Aorta (tissue), 5 donors: ENCODE measurements around the gene LRCH4. TPM values are rescaled to one million over a fixed set of nuclear protein-coding genes. Genes with fewer than 3 reads are reported as not detected.

Experiments
- ATAC-seq: fragments of 200-7000 bp; cut with Tn5 transposase; one replicate; pipeline ENCODE4 v1.9.1; 2022; ENCODE audit warnings: moderate library complexity; ENCODE audit not compliant: low FRiP score
- DNase-seq, 2 donors: peaks; one replicate each; pipeline ENCODE4 v3.0.0-alpha.2; 2020
- H3K27ac ChIP-seq, 2 donors: one replicate each; pipeline ENCODE4 v1.5.1; 2013; ENCODE audit warnings: low read length in 2 of 2, mild to moderate bottlenecking in 2 of 2, moderate library complexity in 2 of 2, control low read depth in 1 of 2, inconsistent platforms in 1 of 2, low read depth in 1 of 2
- H3K27me3 ChIP-seq, 2 donors: one replicate each; pipeline ENCODE4 v1.6.1; 2013; ENCODE audit warnings: control low read depth in 1 of 2, low read length in 1 of 2, mild to moderate bottlenecking in 1 of 2, moderate library complexity in 1 of 2; ENCODE audit not compliant: insufficient read depth in 2 of 2, control insufficient read depth in 1 of 2
- H3K36me3 ChIP-seq, 2 donors: one replicate each; pipeline ENCODE4 v1.6.1; 2013; ENCODE audit warnings: control low read depth in 1 of 2, low read length in 1 of 2, mild to moderate bottlenecking in 1 of 2; ENCODE audit not compliant: insufficient read depth in 2 of 2, control insufficient read depth in 1 of 2
- H3K4me1 ChIP-seq, 2 donors: one replicate each; pipeline ENCODE4 v1.6.1; 2013; ENCODE audit warnings: low read length in 2 of 2, control low read depth in 1 of 2, mild to moderate bottlenecking in 1 of 2, moderate library complexity in 1 of 2; ENCODE audit not compliant: insufficient read depth in 2 of 2, control insufficient read depth in 1 of 2
- H3K4me3 ChIP-seq, 2 donors: one replicate each; pipeline ENCODE4 v1.5.1; 2013; ENCODE audit warnings: low read length in 2 of 2, control low read depth in 1 of 2, mild to moderate bottlenecking in 1 of 2
- H3K9me3 ChIP-seq: one replicate; pipeline ENCODE4 v1.6.1; 2013; ENCODE audit warnings: mild to moderate bottlenecking, low read length; ENCODE audit not compliant: control insufficient read depth
- WGBS, 2 donors: extraction: QIAGEN DNeasy Blood & Tissue Kit; methylation state at CpG; one replicate each; pipeline ENCODE4 v1.1.7; 2013; 5-methylcytosine and 5-hydroxymethylcytosine counted together
- intact Hi-C, 2 donors: fragments of 100-400 bp; cut with DNase I; formaldehyde crosslinking; loops; one replicate each; pipeline versions ENCODE4 v1.14.2 to v1.15.0; 2022
- long read RNA-seq, 2 donors: library from polyadenylated mRNA; unstranded; transcript quantifications; one replicate each; pipeline ENCODE4 v2.0.0, GENCODE V29; 2020 to 2021
- polyA plus RNA-seq, 2 donors: library from polyadenylated mRNA; stranded (reverse); fragments of 200-250 nt; gene quantifications; one replicate each; pipeline ENCODE4 v1.2.3, GENCODE V29; 2013
- total RNA-seq, 2 donors: library from RNA; stranded (reverse); fragmentation: NEBNext Ultra II Directional; extraction: Animal tissue kit (Norgen Biotek cat#: 25700); gene quantifications; one replicate each; pipeline ENCODE4 v1.2.1, GENCODE V29; 2021
- donor health status: healthy with polysubstance abuse.
- donor health status: Bipolar disorder and iron deficiency.
- donor health status: DM: no; HTN: no; CAD: no.
- donor health status: DM: no; HTN: no; CAD: no.
- donor health status: DM: yes; HTN: yes; CAD: no.

LRCH4 gene
- total RNA-seq = 10 to 100 TPM; 39.1 to 56.0 TPM
- 10 to 100 TPM; 26.3 to 68.2 TPM for polyA plus RNA-seq
- long read RNA-seq, donor 1, partial matches to known transcripts = 1 of 10 reads
- long read RNA-seq, donor 1, other reads (novel, unspliced or antisense) = 9 of 10 reads
- long read RNA-seq, donor 2, transcript LRCH4-201 (18 exons, 2,552 nt) = major isoform, 5 of 17 reads
- long read RNA-seq, donor 2, partial matches to known transcripts = 4 of 17 reads
- long read RNA-seq, donor 2, other reads (novel, unspliced or antisense) = 8 of 17 reads

- Histone ChIP-seq H3K4me1 (no peaks in the 10 kb centered on the region), H3K9me3 (no peaks in the 10 kb centered on the region), H3K36me3 (peaks cover 0 to 5% of the 10 kb centered on the region in 2 donors), H3K27ac (peak within 1 kb of the TSS in 1 of 2 donors; percentile 72), H3K27me3 (no peaks in the 10 kb centered on the region), H3K4me3 (peak within 1 kb of the TSS; percentile 57 to 85)
- no peak for DNase-seq
- 0% methylated on average over 41 to 61 of the region's 61 CpGs for WGBS, 2 donors
- peak; percentile 35 for ATAC-seq
- intact Hi-C loops = loop anchor here (2.0 to 5.0 kb wide), 3 partner anchors 27 to 102 kb away; partner anchors contain the start of gene MOSPD3 (in 1 of the 2)
These were observed at the start of gene LRCH4 for GRCh38 chr7:100585511-100586265. LRCH4 (minus strand) TSS chr7:100586129; CDS start chr7:100586100, 29 bp downstream.

- no peaks in the 10 kb centered on the region for H3K4me1 ChIP-seq
- no peaks in the 10 kb centered on the region for H3K36me3 ChIP-seq
- ATAC-seq (peak; percentile 63), DNase-seq (peak in 1 of 2 donors; percentile 84)
- H3K9me3 ChIP-seq = no peaks in the 10 kb centered on the region
- no peaks in the 10 kb centered on the region for H3K27me3 ChIP-seq
- no peak overlapping the region for H3K27ac ChIP-seq
- peak overlapping the region; percentile 3 to 24 for H3K4me3 ChIP-seq
- 1 to 2% methylated on average over 70 to 72 of the region's 72 CpGs for WGBS, 2 donors
- intact Hi-C loops = no loop called here
These were observed 47.2 kb upstream of the LRCH4 start for GRCh38 chr7:100632951-100633717.

GRCh38 chr7:100630066-100630465 is 44.1 kb upstream of the LRCH4 start:
- no peaks in the 10 kb centered on the region for H3K9me3 ChIP-seq
- no peaks in the 10 kb centered on the region for H3K36me3 ChIP-seq
- DNase-seq (no peak), ATAC-seq (no peak)
- H3K4me3 ChIP-seq = no peak overlapping the region
- WGBS, 2 donors = 85 to 92% methylated on average over 4 of the region's 4 CpGs
- intact Hi-C loops = no loop called here
- no peaks in the 10 kb centered on the region for H3K4me1 ChIP-seq
- no peak overlapping the region for H3K27ac ChIP-seq
- no peaks in the 10 kb centered on the region for H3K27me3 ChIP-seq

DNA sequence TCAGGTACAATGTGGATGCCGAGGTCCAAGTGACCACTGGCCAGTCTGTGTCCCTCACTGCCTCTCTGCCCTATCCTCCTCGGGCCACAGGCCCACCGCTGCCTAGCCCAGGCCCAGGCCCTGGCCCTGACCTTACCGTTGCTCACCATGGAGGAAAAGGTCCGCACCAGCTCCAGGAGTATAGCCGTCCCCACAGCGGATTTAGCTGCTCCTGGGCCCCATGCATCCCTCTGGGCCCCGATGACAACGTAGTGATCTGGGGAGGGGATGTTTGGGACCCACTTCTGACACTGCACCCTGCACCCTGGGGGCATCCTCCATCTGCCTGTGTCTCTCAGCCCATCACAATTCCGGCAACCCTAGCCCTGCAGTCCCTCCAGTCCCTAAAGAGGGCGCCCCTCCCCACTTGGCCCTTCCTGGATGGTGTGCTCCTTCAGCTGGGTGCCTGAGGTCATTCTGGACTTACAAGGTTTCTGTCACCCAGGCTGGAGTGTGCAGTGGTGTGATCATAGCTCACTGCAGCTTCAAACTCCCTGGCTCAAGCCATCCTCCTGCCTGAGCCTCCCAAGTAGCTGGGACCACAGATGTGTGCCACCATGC is 43.3 kb upstream of the LRCH4 start:
- WGBS, 2 donors = 78 to 85% methylated on average over 11 of the region's 11 CpGs

GRCh38 chr7:100627238-100627549 is 41.3 kb upstream of the LRCH4 start:
- no peak overlapping the region for H3K27ac ChIP-seq
- WGBS, 2 donors = 80 to 84% methylated on average over 21 of the region's 21 CpGs
- no peak overlapping the region for H3K4me3 ChIP-seq
- H3K9me3 ChIP-seq = no peaks in the 10 kb centered on the region
- no peaks in the 10 kb centered on the region for H3K27me3 ChIP-seq
- peak; percentile 17 for ATAC-seq
- no peaks in the 10 kb centered on the region for H3K36me3 ChIP-seq
- no peaks in the 10 kb centered on the region for H3K4me1 ChIP-seq
- intact Hi-C loops = no loop called here
- no peak for DNase-seq

More for the DNA sequence above, 43.3 kb upstream of the LRCH4 start:
- intact Hi-C loops = no loop called here
- Histone ChIP-seq H3K27ac (no peak overlapping the region), H3K27me3 (no peaks in the 10 kb centered on the region), H3K9me3 (no peaks in the 10 kb centered on the region), H3K36me3 (no peaks in the 10 kb centered on the region), H3K4me3 (no peak overlapping the region), H3K4me1 (no peaks in the 10 kb centered on the region)
- ATAC-seq (no peak), DNase-seq (no peak)

DNA sequence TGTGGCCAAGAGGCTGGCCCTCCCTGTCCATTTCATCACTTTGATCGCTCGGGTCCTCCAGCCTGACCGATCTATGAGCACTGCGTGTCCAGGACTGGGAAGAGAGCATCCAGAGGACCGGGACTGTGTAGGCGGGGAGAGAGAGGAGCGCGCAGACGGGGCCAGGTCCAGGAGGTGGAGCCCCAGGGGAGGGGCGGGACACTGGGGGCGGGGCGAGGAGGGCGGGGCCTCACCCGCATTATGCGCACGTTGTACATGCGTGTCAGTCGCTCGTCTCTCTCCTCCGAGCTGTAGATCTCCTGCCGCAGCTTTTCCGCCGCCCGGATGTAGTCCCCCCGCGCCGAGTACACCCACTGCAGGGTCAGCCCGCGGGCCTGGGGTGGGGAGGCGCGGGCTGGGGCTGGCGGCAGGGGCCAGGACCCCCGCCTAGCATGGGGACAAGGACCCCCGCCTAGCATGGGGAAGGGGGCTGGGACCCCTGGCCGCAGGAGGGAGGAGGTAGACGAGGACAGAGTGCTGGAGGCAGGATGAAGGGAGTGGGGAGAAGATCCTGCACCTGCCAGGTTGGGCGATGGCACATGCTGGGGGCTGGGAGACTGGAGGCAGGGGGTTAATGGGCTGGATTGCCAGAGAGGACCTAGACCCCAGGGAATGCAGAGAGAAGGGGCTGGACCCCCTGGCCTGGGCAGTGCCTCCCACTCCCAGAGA is 40.8 kb upstream of the LRCH4 start:
- WGBS, 2 donors = 6 to 8% methylated on average over 28 to 37 of the region's 37 CpGs
- Histone ChIP-seq H3K27ac (no peak overlapping the region), H3K9me3 (no peaks in the 10 kb centered on the region), H3K27me3 (no peaks in the 10 kb centered on the region), H3K4me1 (no peaks in the 10 kb centered on the region), H3K4me3 (no peak overlapping the region), H3K36me3 (no peaks in the 10 kb centered on the region)
- intact Hi-C loops = no loop called here
- ATAC-seq (peak; percentile 90), DNase-seq (peak; percentile 87 to 95)

DNA sequence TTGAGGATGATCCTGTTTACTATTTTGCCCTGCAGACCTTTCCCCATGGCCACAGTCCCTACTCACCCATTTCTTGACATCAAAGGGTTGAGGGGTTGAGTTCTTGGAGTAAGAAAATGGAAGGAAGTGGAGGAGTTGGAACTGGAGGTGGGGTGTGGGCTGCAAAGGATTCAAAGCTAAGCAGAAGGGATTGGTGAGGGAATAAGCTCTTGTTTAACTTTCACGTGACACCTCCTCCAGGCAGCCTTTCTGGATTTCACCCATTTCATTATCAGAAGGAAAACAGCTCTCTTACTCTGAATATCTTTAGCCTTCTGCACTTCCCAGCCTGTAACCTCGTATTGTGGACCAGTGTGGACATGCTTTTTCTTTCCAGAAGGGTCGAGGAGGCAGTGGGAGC is 40.1 kb upstream of the LRCH4 start:
- H3K27ac ChIP-seq = no peak overlapping the region
- no peak overlapping the region for H3K4me3 ChIP-seq
- no peaks in the 10 kb centered on the region for H3K27me3 ChIP-seq
- no peaks in the 10 kb centered on the region for H3K9me3 ChIP-seq
- no peaks in the 10 kb centered on the region for H3K4me1 ChIP-seq
- intact Hi-C loops = no loop called here
- WGBS, 2 donors = 11 to 14% methylated on average over 3 of the region's 3 CpGs
- DNase-seq (no peak), ATAC-seq (no peak)
- no peaks in the 10 kb centered on the region for H3K36me3 ChIP-seq
